ENCODE measurements around the gene BMP6.

DNA sequence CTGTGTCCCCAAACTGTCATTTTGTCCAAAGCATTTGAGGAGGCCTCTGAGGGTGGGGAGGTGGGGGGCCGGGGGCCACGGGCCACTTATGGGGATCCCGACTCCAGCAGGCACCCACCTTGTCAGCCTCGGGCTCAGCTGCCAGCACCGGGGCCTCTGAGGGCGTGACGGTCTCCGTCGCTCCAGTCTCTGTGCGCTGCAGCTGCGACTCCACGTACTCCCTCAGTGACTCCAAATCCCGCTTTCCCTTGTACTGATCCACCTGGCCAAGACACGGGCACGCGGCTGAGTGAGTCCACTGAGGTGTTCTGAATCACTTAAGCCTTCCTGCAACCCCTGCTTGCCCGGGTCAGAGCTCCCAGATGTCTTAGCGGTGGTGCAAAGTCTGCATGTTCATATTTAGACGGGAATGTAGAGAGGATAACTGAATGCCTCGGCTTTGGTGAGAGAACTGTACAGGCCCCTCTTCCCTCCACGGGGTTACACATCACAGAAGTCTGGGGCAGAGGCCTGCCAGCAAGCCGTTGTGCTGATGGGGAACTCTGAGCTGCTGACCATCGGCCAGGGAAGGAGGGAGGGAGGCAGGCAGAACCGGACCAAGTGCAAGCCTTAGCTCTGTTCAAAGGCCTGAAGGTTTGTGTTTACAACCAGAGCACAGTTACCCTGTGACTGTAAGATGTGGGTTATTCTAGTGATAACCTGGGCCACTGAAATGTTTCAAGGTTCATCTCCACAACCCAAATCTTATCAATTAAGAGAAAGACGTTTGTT is 162.9 kb downstream of the BMP6 start:
- no peak for TF ChIP-seq REST (IDR thresholded peaks at IDR 0.05; ENCODE audit: unreplicated experiment)
- TF ChIP-seq POLR2AphosphoS5 (IDR thresholded peaks at IDR 0.05; ENCODE audit: low read depth), result no peak
- TF ChIP-seq, protein P1, sequence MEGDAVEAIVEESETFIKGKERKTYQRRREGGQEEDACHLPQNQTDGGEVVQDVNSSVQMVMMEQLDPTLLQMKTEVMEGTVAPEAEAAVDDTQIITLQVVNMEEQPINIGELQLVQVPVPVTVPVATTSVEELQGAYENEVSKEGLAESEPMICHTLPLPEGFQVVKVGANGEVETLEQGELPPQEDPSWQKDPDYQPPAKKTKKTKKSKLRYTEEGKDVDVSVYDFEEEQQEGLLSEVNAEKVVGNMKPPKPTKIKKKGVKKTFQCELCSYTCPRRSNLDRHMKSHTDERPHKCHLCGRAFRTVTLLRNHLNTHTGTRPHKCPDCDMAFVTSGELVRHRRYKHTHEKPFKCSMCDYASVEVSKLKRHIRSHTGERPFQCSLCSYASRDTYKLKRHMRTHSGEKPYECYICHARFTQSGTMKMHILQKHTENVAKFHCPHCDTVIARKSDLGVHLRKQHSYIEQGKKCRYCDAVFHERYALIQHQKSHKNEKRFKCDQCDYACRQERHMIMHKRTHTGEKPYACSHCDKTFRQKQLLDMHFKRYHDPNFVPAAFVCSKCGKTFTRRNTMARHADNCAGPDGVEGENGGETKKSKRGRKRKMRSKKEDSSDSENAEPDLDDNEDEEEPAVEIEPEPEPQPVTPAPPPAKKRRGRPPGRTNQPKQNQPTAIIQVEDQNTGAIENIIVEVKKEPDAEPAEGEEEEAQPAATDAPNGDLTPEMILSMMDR (conservative IDR thresholded peaks at IDR 0.05; ENCODE audit: low read depth in 2 of 2), result no peak
- TF ChIP-seq EZH2 (IDR thresholded peaks at IDR 0.05; ENCODE audit: low read depth, unreplicated experiment), result no peak
- no peak for TF ChIP-seq CREB1 (CRISPR knock-in tag; IDR thresholded peaks at IDR 0.05; ENCODE audit: low read depth)
